Measurements from ENCODE around the gene MAGI1.
"Not testable (repeated sequence)": the region's sequence is repeated elsewhere in the genome, so short reads cannot be mapped to it uniquely, and the experiment has no call there.

The MAGI1 gene

GRCh38 chr3:65545429-65545828 is 493.3 kb downstream of the MAGI1 start:
- Histone ChIP-seq H3K9ac (no peak overlapping the region), H3K4me1 (ENCODE audit: low read depth, poor library complexity, severe bottlenecking) (no peaks in the 10 kb centered on the region), H2AFZ (ENCODE audit: low read depth) (no peak overlapping the region), H4K20me1 (ENCODE audit: insufficient read depth) (no peaks in the 10 kb centered on the region), H3K27me3 (ENCODE audit: insufficient read depth, low read depth) (no peaks in the 10 kb centered on the region), H3K4me2 (no peak overlapping the region), H3K79me2 (ENCODE audit: insufficient read depth, low read depth) (no peaks in the 10 kb centered on the region), H3K27ac (no peak overlapping the region), H3K4me3 (IDR thresholded peaks at IDR 0.05; ENCODE audit: insufficient read depth, low read depth, low read length) (no peak overlapping the region), H3K36me3 (ENCODE audit: insufficient read depth) (no peaks in the 10 kb centered on the region)
- no peak for TF ChIP-seq CTCF (conservative IDR thresholded peaks at IDR 0.05; ENCODE audit: low read depth, low read length)

- H3K79me2 ChIP-seq (ENCODE audit: insufficient read depth, low read depth); H3K27ac ChIP-seq; H3K27me3 ChIP-seq (ENCODE audit: insufficient read depth, low read depth); H3K9ac ChIP-seq; H3K36me3 ChIP-seq (ENCODE audit: insufficient read depth); H2AFZ ChIP-seq (ENCODE audit: low read depth); H3K4me1 ChIP-seq (ENCODE audit: low read depth, poor library complexity, severe bottlenecking); H3K4me2 ChIP-seq; H3K4me3 ChIP-seq (IDR thresholded peaks at IDR 0.05; ENCODE audit: insufficient read depth, low read depth, low read length); H4K20me1 ChIP-seq (ENCODE audit: insufficient read depth): not testable (repeated sequence)
These were observed 495.3 kb downstream of the MAGI1 start for GRCh38 chr3:65543391-65543790.

GRCh38 chr3:65540666-65541065 is 498.1 kb downstream of the MAGI1 start:
- no peaks in the 10 kb centered on the region for H3K36me3 ChIP-seq (ENCODE audit: insufficient read depth)
- H3K4me3 ChIP-seq (IDR thresholded peaks at IDR 0.05; ENCODE audit: insufficient read depth, low read depth, low read length), result no peak overlapping the region
- no peak for TF ChIP-seq CTCF (conservative IDR thresholded peaks at IDR 0.05; ENCODE audit: low read depth, low read length)
- no peaks in the 10 kb centered on the region for H3K27me3 ChIP-seq (ENCODE audit: insufficient read depth, low read depth)
- H4K20me1 ChIP-seq (ENCODE audit: insufficient read depth), result no peaks in the 10 kb centered on the region
- no peak overlapping the region for H3K27ac ChIP-seq
- no peaks in the 10 kb centered on the region for H3K4me1 ChIP-seq (ENCODE audit: low read depth, poor library complexity, severe bottlenecking)
- H3K4me2 ChIP-seq, result no peak overlapping the region
- no peaks in the 10 kb centered on the region for H3K79me2 ChIP-seq (ENCODE audit: insufficient read depth, low read depth)
- no peak overlapping the region for H3K9ac ChIP-seq
- H2AFZ ChIP-seq (ENCODE audit: low read depth), result no peak overlapping the region

- Histone ChIP-seq H3K27ac (no peak overlapping the region), H2AFZ (ENCODE audit: low read depth) (no peak overlapping the region), H3K9ac (no peak overlapping the region), H3K4me1 (ENCODE audit: low read depth, poor library complexity, severe bottlenecking) (no peaks in the 10 kb centered on the region), H3K36me3 (ENCODE audit: insufficient read depth) (no peaks in the 10 kb centered on the region), H3K27me3 (ENCODE audit: insufficient read depth, low read depth) (no peaks in the 10 kb centered on the region), H3K79me2 (ENCODE audit: insufficient read depth, low read depth) (no peaks in the 10 kb centered on the region), H3K4me3 (IDR thresholded peaks at IDR 0.05; ENCODE audit: insufficient read depth, low read depth, low read length) (no peak overlapping the region), H4K20me1 (ENCODE audit: insufficient read depth) (no peaks in the 10 kb centered on the region), H3K4me2 (no peak overlapping the region)
- TF ChIP-seq CTCF (conservative IDR thresholded peaks at IDR 0.05; ENCODE audit: low read depth, low read length), result no peak
These were observed 499.1 kb downstream of the MAGI1 start for GRCh38 chr3:65539616-65540015.

GRCh38 chr3:65538101-65538500 is 500.6 kb downstream of the MAGI1 start:
- Histone ChIP-seq H3K4me1 (ENCODE audit: low read depth, poor library complexity, severe bottlenecking) (no peaks in the 10 kb centered on the region), H3K4me3 (IDR thresholded peaks at IDR 0.05; ENCODE audit: insufficient read depth, low read depth, low read length) (no peak overlapping the region), H3K79me2 (ENCODE audit: insufficient read depth, low read depth) (no peaks in the 10 kb centered on the region), H3K36me3 (ENCODE audit: insufficient read depth) (no peaks in the 10 kb centered on the region), H3K27ac (no peak overlapping the region), H4K20me1 (ENCODE audit: insufficient read depth) (no peaks in the 10 kb centered on the region), H3K9ac (no peak overlapping the region), H3K4me2 (no peak overlapping the region), H2AFZ (ENCODE audit: low read depth) (no peak overlapping the region), H3K27me3 (ENCODE audit: insufficient read depth, low read depth) (no peaks in the 10 kb centered on the region)
- no peak for TF ChIP-seq CTCF (conservative IDR thresholded peaks at IDR 0.05; ENCODE audit: low read depth, low read length)
